Body of pancreas (tissue), 4 donors: Measurements from ENCODE around the gene WNT3A. TPM values are rescaled to one million over a fixed set of nuclear protein-coding genes. Genes with fewer than 3 reads are reported as not detected.
A peak's percentile ranks its signal among the peaks of the same experiment; 100 is the strongest.

ENCODE experiments used
- ATAC-seq: fragments of 150-250 bp; one replicate; pipeline ENCODE4 v1.9.1; 2016
- DNase-seq, 4 donors: peaks; one replicate each; pipeline ENCODE4 v3.0.0-alpha.2; 2019
- H3K27ac ChIP-seq, 4 donors: fragments of 200-600 bp; sonication (generic); 1 replicate in 3 of 4; 2 replicates in 1 of 4; pipeline versions ENCODE4 v1.5.1 to v1.6.1; 2016 to 2019; ENCODE audit warnings: mild to moderate bottlenecking in 1 of 4, mixed read lengths in 1 of 4, moderate library complexity in 1 of 4
- H3K27me3 ChIP-seq, 2 donors: fragments of 200-600 bp; sonication (generic); one replicate each; pipeline ENCODE4 v1.6.0; 2016; ENCODE audit warnings: mild to moderate bottlenecking in 1 of 2
- H3K36me3 ChIP-seq, 2 donors: fragments of 200-600 bp; sonication (generic); replicated peaks in 1 of 2; 2 replicates each; pipeline ENCODE4 v1.5.1; 2016; ENCODE audit warnings: low read depth in 2 of 2; ENCODE audit not compliant: insufficient read depth in 1 of 2
- H3K4me1 ChIP-seq: fragments of 200-600 bp; sonication (generic); one replicate; pipeline ENCODE4 v1.6.0; 2016
- H3K4me3 ChIP-seq, 2 donors: fragments of 200-600 bp; sonication (generic); 1 replicate in 1 of 2; 2 replicates in 1 of 2; pipeline ENCODE4 v1.5.1; 2016 to 2019
- H3K9me3 ChIP-seq, 3 donors: fragments of 200-600 bp; sonication (generic); 1 replicate in 2 of 3; 2 replicates in 1 of 3; pipeline ENCODE4 v1.5.1; 2016
- CTCF ChIP-seq, 7 experiments: fragments of 450-650 bp in 4 of 7; fragments of 200-600 bp in 3 of 7; sonication (generic) in 3 of 7; IDR thresholded peaks; one replicate each; pipeline ENCODE4 v1.5.1; 2016 to 2019; ENCODE audit warnings: antibody characterized with exemption in 7 of 7
- POLR2A ChIP-seq, 3 donors: fragments of 450-650 bp; IDR thresholded peaks; one replicate each; pipeline ENCODE4 v1.6.1; 2016; ENCODE audit warnings: antibody characterized with exemption in 3 of 3, mild to moderate bottlenecking in 2 of 3
- WGBS, 2 donors: methylation state at CpG; one replicate each; pipeline ENCODE4 v1.1.5; 2017; 5-methylcytosine and 5-hydroxymethylcytosine counted together
- intact Hi-C: fragments of 100-400 bp; cut with DNase I; formaldehyde crosslinking; loops from one replicate; pipeline ENCODE4 v1.15.1; 2023
- total RNA-seq, 2 donors: library from RNA; depleted of rRNA; stranded (reverse); fragments of >200 nt; gene quantifications; one replicate each; pipeline ENCODE4 v1.1.0, GENCODE V29; 2016

WNT3A gene
- total RNA-seq, 2 donors from 2014 or later, result not detected

DNA sequence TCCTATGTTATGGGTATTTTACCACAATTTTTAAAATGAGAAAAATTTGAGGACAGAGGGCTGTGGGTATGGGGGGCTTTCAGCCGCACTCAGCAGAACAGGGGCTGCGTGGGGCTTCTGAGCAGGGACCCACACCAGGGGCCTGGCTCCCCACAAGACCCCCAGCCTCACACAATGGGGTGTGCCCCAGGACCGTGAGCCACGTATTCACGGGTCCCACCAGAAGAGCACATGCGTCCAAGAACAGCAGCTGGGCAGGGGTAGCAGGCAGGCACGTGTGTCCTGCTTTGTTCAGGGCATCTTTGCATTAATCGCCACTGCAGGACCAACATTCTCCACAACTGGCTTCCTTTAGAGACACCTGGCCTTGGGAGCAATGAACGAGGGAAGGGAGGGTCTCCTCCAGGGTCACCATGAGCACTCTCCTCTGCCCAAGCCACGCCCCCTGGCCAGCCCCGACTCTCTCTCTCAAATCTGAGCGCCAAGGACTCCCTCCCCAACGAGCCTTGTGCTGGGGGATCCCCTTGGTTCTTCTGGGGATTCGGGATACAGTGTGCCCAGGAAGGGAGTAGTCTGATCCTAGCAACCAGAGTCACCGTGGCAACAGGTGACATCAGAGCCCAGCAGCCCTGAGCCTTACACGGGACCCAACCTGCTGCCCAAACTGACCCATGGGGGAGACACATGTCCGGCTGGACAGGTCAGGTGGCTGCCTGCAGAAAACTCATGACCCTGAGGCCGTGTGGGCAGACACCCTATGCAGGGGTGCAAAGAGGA is 68.3 kb downstream of the WNT3A start:
- intact Hi-C loops, result no loop called here
- no peaks in the 10 kb centered on the region for H3K36me3 ChIP-seq
- DNase-seq (peak in 1 of 4 donors; percentile 13), ATAC-seq (no peak)
- no peaks in the 10 kb centered on the region for H3K9me3 ChIP-seq
- no peak overlapping the region for H3K4me3 ChIP-seq
- no peak for TF ChIP-seq POLR2A (IDR thresholded peaks at IDR 0.05)
- no peak for TF ChIP-seq CTCF (IDR thresholded peaks at IDR 0.05)
- no peak overlapping the region for H3K27ac ChIP-seq
- no peaks in the 10 kb centered on the region for H3K27me3 ChIP-seq
- 38 to 43% methylated on average over 13 to 18 of the region's 18 CpGs for WGBS, 2 donors
- H3K4me1 ChIP-seq, result no peaks in the 10 kb centered on the region

- Histone ChIP-seq H3K4me3 (no peak overlapping the region), H3K4me1 (no peaks in the 10 kb centered on the region), H3K27ac (no peak overlapping the region), H3K9me3 (no peaks in the 10 kb centered on the region), H3K27me3 (no peaks in the 10 kb centered on the region), H3K36me3 (no peaks in the 10 kb centered on the region)
- TF ChIP-seq POLR2A (IDR thresholded peaks at IDR 0.05), result no peak
- TF ChIP-seq CTCF (IDR thresholded peaks at IDR 0.05), result no peak
- 62 to 82% methylated on average over 7 to 9 of the region's 9 CpGs for WGBS, 2 donors
- ATAC-seq (no peak), DNase-seq (no peak)
- intact Hi-C loops, result no loop called here
Observed at GRCh38 chr1:228075801-228076271, 69.0 kb downstream of the WNT3A start.

DNA sequence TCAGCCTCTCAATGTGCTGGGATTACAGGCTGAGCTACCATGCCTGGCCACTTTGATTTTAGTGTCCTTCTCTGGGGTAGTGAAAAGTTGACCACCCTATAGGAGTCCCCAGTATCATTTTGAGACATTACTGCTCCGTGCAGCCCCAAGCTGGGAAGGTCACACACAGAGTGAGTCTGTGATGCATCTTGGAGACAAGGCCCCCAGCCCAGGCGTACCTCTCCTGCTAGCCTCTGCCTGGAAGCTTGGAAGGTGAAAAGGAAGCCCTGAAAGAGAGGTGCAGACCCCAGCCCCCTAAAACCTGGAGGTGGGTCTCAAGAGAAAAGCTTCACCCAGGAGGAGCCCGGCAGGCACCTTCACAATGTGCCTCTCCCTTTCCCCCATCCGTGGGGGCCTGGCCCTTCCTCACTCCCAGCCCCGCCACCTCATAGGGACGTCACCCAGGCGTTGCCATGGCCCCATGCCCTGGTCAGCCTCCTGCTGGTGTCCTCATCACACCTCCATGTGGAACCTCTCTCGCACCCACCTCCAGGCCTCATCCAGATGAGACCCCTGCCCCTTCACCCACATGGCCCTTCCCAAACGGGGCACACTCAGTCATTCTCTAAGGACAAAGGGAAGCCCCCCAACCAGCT is 70.1 kb downstream of the WNT3A start:
- ATAC-seq (no peak), DNase-seq (no peak)
- TF ChIP-seq POLR2A (IDR thresholded peaks at IDR 0.05), result no peak
- TF ChIP-seq CTCF (IDR thresholded peaks at IDR 0.05), result no peak
- no peaks in the 10 kb centered on the region for H3K36me3 ChIP-seq
- H3K4me3 ChIP-seq, result no peak overlapping the region
- H3K27ac ChIP-seq, result no peak overlapping the region
- 75 to 82% methylated on average over 7 to 9 of the region's 9 CpGs for whole genome bisulfite sequencing, 2 donors
- H3K9me3 ChIP-seq, result no peaks in the 10 kb centered on the region
- peaks cover 8% of the 10 kb centered on the region for H3K4me1 ChIP-seq
- no peaks in the 10 kb centered on the region for H3K27me3 ChIP-seq
- intact Hi-C loops, result no loop called here

- H3K4me3 ChIP-seq, result no peak overlapping the region
- TF ChIP-seq CTCF (IDR thresholded peaks at IDR 0.05) (no peak), POLR2A (IDR thresholded peaks at IDR 0.05) (no peak)
- DNase-seq (no peak), ATAC-seq (no peak)
- H3K36me3 ChIP-seq, result no peaks in the 10 kb centered on the region
- intact Hi-C loops, result no loop called here
- peaks cover 8% of the 10 kb centered on the region for H3K4me1 ChIP-seq
- WGBS, 2 donors, result 71 to 75% methylated on average over 8 to 10 of the region's 10 CpGs
- H3K9me3 ChIP-seq, result no peaks in the 10 kb centered on the region
- no peaks in the 10 kb centered on the region for H3K27me3 ChIP-seq
- no peak overlapping the region for H3K27ac ChIP-seq
Observed at GRCh38 chr1:228077565-228078330, 71.0 kb downstream of the WNT3A start.
